ENCODE data around the gene FBXL19. TPM values are rescaled to one million over a fixed set of nuclear protein-coding genes. Genes with fewer than 3 reads are reported as not detected.

Gene FBXL19
- total RNA-seq, 4 donors from 2014 or later: 4.7 to 9.1 (median 6.9) TPM

GRCh38 chr16:30990105-30990504 is 66.7 kb downstream of the FBXL19 start:
- no peak for TF ChIP-seq CTCF (IDR thresholded peaks at IDR 0.05)
- DNase-seq (ENCODE audit: low spot score): no peak
- ATAC-seq (ENCODE audit: low FRiP score): no peak

GRCh38 chr16:30991052-30991451 is 67.7 kb downstream of the FBXL19 start:
- TF ChIP-seq CTCF (IDR thresholded peaks at IDR 0.05): no peak
- ATAC-seq (ENCODE audit: low FRiP score): no peak
- DNase-seq (ENCODE audit: low spot score): no peak

- ATAC-seq (ENCODE audit: low FRiP score) (no peak), DNase-seq (ENCODE audit: low spot score) (no peak)
- TF ChIP-seq CTCF (IDR thresholded peaks at IDR 0.05): no peak
Observed at GRCh38 chr16:30992276-30992780, 69.0 kb downstream of the FBXL19 start.

GRCh38 chr16:30992931-30993816 is 69.8 kb downstream of the FBXL19 start:
- no peak for TF ChIP-seq CTCF (IDR thresholded peaks at IDR 0.05)
- ATAC-seq (ENCODE audit: low FRiP score) (no peak), DNase-seq (ENCODE audit: low spot score) (no peak)

GRCh38 chr16:30995927-30996323 is 72.6 kb downstream of the FBXL19 start:
- no peak for TF ChIP-seq CTCF (IDR thresholded peaks at IDR 0.05)
- ATAC-seq (ENCODE audit: low FRiP score): no peak
- DNase-seq (ENCODE audit: low spot score): no peak

GRCh38 chr16:30996324-30996984 is 73.1 kb downstream of the FBXL19 start:
- ATAC-seq (ENCODE audit: low FRiP score) (peak; percentile 31), DNase-seq (ENCODE audit: low spot score) (no peak)
- TF ChIP-seq CTCF (IDR thresholded peaks at IDR 0.05): no peak
